LNCAP (cell line): ENCODE measurements around the gene RNF103.

Experiments used
- TF ChIP-seq, protein P1 (sequence below): fragments of 450-650 bp; IDR thresholded peaks from 2 replicates; pipeline ENCODE4 v1.5.1; 2017; ENCODE audit warnings: mild to moderate bottlenecking

Gene RNF103

DNA sequence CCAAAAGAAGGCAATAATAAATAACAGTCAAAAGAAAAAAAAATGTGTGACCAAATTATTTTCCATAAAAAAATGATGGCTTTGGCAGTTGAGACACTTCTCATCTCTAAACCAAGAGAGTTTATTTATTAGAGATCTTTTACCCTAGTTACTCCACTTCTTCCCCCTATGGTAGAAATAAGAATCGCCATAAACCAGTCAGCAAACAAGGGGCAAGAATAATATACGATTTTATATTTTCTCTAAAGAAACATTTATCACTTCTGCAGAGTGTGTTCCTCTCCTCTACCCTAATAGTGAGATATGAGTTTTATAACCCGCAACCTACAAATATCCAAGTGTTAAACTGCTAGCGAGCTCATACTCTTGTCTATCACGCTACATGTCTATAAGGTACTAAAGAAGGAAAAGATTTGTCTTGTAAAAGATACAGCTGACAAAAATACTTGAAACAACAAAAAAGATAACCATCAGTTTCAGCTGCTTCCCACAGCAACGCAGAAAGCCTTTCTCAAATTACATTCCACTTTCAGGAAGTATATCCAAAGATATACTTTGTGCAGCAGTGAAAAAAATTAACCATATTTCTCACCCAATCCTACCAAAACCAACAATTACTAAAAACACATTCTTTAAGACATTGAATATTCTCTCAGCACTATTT is 2.3 kb downstream of the RNF103 start:
- TF ChIP-seq, protein P1, sequence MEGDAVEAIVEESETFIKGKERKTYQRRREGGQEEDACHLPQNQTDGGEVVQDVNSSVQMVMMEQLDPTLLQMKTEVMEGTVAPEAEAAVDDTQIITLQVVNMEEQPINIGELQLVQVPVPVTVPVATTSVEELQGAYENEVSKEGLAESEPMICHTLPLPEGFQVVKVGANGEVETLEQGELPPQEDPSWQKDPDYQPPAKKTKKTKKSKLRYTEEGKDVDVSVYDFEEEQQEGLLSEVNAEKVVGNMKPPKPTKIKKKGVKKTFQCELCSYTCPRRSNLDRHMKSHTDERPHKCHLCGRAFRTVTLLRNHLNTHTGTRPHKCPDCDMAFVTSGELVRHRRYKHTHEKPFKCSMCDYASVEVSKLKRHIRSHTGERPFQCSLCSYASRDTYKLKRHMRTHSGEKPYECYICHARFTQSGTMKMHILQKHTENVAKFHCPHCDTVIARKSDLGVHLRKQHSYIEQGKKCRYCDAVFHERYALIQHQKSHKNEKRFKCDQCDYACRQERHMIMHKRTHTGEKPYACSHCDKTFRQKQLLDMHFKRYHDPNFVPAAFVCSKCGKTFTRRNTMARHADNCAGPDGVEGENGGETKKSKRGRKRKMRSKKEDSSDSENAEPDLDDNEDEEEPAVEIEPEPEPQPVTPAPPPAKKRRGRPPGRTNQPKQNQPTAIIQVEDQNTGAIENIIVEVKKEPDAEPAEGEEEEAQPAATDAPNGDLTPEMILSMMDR, result no peak

DNA sequence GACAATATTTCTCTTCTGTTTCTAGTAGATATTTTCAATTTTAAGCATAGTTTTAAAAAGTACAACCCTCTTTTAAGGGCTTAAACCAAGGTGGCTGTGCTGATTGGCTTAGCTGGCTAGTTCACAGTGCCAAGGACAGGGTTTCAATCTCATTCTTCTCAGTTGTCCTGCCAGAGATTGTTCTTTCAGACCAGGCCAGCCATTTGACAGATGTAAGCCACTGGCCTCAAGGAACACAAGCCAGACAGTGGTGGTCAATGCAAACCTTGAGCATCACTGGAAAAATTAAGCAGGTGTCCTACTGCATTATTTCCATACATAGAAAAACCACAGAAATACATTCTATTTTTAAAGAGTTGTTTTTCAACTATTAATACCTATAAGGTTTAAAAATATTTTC is 5.9 kb downstream of the RNF103 start:
- TF ChIP-seq, protein P1, result no peak

DNA sequence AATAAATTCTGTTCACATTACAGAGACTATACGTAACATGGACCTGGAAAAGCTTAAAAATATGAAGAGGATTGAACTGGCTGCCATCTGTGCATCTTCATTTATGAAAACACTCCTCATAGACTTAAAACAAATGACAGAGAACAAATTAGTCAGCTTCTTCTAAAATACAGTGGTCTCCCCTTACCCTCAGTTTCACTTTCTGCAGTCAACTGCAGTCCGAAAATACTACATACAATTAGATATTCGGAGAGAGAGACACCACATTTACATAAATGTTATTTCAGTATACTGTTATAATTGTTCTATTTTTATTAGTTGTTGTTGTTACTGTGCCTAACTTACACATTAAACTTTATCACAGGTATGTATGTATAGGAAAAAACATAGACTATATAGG is 6.5 kb downstream of the RNF103 start:
- TF ChIP-seq, protein P1, result no peak

DNA sequence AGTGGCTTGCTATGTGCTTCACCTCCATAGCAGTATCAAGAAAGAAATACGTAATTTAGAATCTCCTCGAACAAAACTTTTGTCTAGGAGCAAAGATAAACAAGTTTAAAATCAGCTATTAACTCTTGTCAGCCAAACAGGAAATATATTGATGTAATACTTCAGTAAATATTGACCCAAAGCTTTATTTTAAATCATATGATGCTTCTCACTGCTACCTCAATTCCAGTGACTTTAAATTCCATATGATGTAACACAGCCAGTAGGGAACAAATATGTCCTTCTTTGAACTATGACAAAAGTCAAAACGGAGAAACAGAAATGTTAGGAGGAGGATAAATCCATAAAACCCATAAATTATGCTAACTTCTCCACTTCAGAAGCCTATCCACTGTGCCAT is 7.2 kb downstream of the RNF103 start:
- TF ChIP-seq, protein P1, result no peak

DNA sequence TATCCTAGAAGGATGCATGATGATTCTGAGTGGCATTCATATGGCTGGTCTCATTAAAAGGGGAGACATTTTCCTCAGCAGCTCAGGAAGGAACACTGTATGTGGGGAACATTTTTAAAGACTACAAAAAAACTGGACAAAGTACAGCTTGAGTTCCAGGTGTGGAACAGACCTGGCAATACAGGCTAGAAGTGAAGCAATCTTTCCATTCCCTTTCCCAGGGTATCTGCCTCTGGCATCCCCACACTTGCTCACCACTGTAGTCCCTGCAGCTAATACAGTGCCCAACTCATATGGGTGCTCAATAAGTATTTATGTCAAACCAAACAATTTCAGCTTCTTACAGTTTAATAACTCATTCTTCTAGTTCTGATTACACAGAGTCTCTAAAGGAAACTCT is 8.1 kb downstream of the RNF103 start:
- TF ChIP-seq, protein P1, result no peak

DNA sequence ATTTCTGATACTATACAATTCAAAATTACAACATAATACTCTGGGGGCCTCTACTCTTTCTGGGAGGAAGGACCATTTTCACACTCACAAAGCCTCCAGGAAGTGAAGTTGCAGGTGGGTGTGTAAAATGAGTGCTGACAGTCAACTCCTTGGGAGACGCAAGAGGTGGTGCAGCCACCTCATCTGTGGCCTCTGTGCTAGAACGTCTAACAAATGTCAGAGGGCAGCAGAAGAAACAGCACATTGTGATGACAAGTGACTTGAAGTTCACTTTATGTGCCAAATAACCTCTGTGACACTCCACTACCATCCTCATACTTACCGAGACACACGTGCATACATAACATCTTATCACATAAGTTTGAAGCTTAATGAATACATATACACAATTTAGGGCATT is 10.2 kb downstream of the RNF103 start:
- TF ChIP-seq, protein P1, result no peak

DNA sequence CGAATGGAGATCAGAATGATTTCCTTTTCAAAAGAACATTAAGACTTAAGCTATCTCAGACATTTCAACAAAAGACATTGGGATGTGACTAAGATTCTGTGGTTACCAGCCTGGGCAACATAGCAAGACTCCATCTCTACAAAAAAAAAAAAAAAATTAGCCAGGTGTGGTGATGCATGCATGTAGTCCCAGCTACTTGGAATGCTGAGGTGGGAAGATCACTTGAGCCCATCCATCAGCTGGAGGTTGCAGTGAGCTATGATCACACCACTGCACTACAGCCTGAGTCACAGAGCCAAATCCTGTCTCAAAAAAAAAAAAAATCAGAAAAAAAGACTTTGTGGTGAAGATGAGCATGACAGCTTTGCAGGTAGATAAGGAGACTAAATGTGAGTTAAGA is 12.8 kb downstream of the RNF103 start:
- TF ChIP-seq, protein P1, result no peak
